NCI-H446 treated with DMSO at 0.1 percent for 48 hours (cell line): ENCODE data around the gene REN.
A peak's percentile ranks its signal among the peaks of the same experiment; 100 is the strongest.

Experiments
- DNase-seq: peaks from one replicate; lab custom pipeline; 2025; lab: John Stamatoyannopoulos, UW

REN gene

DNA sequence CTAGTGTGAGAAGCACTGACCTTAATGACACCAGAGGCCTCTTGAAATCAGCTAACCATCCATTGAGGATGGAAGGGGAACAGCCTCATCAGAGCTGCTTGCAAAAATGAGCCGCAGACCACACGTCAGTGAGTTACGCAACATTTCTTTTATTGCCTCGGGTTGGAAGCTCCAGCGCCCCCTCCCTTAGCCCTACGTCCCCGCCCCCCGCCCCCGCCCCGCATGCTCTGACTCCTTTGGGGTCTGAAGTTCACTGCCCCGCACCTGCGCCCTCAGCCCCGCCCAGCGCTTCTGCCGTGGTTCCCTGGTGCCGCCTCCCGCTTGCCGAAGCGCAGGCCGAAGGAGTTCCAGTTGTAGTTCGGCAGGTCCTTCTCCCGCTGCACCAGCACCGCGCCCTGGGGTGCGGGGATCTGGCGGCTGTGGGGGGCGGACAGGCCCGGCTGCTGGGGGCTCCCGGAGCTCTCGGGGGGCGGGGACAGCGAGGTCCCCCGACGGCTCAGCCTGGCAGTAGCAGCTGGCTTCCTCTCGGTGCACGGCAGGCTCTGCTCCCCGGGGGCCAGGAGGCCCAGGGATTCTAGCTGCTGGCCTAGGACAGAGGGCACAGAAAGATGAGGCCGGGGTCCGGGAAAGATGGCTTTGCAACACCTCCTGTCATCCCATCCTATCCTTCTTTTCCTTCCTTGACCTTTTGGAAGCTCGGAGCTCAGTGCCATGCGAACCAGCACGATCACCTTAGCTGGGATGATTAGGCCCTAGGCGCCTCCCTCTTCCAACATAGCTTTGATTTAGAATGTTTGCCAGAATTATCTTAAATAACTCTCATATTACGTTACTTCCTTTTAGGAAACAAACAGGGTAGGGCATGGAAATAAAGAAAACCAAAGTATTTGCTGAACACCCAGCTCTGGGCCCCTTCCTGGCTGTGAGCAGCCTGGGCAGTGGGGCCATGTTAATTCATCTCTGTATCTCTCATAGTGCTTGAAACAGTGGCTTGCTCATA lies 24.4 kb upstream of the REN start:
- no peak for DNase-seq

DNA sequence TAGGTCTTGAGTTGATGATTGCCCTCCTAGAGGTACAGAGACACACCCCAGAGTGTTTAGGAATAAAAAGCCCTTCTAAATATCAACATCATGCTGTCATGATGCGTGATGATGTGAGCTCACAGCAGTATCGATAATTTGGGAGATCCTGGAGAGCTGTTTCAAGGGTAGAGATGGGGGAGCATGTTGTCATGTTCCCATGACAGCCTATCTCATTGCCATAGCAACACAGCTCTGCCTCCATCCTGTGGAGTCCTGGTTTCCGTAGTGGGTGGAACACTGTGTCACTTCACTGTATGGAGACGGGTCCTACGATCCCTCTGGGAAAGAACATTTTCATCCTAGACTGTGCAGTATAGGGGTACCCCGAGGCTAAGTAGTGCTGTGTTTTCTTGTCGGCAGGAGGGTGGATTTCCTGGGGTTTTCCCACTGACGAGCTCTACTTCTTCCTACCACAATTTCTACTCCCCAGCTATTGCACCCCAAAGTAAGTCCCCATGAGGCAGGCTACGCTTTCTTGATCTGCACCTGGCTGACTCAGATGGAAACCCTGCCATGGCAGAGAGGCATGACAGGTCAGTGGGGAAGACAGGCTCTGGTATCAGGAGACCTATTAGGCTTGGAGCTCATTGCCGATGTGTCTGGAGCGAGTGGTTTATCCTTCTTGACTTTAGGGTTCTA lies 23.0 kb upstream of the REN start:
- no peak for DNase-seq

DNA sequence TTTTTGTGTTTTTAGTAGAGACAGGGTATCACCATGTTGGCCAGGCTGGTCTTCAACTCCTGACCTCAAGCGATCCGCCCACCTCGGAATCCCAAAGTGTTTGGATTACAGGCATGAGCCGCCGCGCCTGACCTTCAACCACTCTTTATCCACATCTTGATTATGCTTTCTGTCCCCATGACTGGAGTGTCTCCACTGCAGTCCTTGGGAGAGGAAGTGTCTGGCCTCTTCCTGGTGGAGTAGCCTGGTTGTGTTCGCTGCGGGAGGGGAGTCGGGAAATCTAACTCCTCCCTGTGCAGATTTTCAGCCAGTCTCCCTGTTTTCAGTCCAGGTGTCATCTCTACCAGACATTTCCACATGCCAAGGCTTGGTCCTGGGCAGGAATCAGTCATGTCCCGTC lies 20.5 kb upstream of the REN start:
- DNase-seq = no peak

DNA sequence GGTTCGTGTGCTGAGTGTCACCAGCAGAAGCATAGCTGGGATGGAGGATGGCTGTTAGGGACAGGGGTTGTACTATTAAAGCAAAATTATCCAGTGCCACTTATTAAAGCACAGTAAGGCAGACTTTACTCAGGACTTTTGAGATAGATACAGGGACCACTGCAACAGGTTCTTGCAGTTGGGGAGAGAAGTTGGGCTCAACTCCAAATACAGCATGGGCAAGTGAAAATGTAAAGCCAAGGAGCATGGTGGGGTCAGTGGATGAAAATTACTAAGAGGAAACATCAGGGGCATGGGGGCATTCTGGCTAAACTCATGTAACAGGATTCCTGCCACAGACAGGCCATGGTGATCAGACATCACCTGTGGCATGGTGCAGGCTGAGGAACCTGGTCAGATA lies 15.0 kb upstream of the REN start:
- no peak for DNase-seq

DNA sequence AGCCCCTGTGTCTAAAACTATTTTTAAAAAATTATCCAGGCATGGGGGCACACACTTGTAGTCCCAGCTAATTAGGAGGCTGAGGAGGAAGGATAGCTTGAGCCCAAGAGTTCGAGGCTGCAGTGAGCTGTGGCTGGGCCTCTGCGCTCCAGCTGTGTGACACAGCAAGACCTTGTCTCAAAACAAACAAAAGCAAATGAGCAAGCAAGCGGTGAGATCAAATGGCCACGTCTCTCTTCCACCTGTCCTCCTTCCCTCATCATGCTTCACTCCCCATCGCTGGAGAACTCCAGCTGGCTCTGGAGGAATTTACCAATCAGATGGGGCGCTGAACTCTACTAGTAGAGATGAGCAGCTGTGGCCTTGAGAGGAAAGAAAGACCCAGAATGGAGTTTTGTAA lies 14.0 kb upstream of the REN start:
- no peak for DNase-seq

DNA sequence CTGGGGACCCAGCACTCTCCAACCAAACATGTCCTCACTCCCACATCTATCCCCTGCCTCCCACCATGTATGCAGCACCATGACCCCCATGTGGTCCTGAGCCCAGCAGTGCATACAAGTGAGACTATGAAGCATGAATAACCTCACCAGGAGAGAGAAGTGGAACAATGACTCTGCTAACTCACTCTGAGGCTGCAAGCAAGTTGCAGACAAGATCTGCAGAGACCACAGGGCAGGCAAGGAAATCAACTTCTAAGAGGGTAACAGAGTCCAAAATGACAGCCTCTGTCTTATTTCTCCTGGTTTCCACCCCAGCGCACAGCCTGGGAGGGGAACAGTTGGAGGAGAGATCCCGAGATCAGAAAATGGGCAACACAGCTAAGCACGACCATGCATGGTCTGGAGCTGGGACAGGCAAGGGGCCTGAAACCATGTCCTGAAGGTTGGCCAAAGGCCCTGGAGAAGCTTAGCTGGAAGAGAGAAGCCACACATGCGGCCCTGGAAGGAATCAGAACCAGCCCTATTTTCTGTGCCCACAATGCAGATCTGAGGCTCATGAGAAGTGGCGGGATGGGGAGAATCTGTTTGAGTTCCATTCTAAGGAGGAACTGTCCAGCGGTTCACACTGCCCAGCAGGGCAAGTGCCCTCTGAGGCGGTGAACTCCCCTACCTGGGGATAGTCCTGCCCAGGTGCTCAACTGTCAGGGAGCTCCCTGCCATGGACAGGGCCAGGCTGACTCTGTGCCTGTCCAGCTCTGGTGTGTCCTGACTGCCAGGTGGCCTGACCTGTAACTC lies 12.5 kb upstream of the REN start:
- no peak for DNase-seq

DNA sequence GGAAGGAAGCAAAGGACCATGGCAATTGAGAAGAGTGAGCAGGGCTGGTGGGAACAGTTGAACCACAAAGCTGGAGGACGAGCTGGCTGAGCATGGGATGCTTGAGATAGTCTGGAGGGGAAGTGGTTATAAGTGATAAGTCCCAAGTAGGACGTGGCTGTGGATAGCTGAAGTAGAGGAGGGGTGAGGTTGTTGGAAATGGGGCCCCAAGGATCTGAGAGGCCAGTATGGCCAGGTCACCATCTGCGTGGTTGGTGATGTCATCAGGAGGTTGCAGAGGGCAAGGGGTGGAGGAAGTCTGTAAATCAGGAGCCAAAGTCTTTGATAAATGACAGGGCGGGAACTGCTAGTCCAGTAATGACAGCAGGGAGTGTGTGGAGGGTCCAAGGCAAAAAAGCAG lies 11.0 kb upstream of the REN start:
- DNase-seq = no peak

DNA sequence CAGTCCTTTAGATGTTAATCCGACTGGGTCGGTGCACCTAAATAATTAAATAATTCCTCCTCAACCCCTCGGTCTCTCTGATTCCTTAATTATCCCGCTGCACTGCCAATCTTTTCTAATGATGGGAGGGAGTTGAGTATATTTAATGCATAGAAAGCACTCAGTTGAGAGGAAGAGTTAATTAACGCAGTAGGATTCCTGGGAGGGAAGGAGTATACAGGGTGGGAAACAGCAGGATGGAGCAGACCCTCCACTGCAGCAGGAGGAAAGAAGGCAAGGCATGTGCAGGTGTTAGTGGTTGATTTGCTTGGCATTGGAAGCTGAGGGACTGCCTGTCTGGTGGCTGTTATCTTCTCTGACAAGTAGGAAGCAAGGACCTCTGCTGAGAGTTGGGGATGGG lies 9.9 kb upstream of the REN start:
- DNase-seq = no peak

DNA sequence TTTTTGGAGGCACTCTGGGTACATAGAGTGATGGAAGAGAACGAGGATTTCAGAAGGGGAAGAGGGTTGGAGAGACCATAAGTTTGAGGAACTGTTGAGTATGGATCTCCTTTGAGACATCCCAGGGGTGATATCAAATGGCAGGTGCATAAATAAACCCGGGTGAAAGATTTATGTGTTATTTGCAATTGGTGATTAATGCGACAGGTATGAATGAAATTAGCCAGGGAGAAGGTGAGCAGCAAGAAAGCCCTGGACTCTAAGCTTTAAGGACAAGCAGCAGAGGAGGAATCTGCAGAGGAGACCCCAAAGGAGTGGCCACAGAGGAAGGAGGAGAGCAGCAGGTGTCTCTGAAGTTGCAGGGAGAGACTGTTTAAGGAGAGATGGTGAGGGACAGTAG lies 8.8 kb upstream of the REN start:
- no peak for DNase-seq

DNA sequence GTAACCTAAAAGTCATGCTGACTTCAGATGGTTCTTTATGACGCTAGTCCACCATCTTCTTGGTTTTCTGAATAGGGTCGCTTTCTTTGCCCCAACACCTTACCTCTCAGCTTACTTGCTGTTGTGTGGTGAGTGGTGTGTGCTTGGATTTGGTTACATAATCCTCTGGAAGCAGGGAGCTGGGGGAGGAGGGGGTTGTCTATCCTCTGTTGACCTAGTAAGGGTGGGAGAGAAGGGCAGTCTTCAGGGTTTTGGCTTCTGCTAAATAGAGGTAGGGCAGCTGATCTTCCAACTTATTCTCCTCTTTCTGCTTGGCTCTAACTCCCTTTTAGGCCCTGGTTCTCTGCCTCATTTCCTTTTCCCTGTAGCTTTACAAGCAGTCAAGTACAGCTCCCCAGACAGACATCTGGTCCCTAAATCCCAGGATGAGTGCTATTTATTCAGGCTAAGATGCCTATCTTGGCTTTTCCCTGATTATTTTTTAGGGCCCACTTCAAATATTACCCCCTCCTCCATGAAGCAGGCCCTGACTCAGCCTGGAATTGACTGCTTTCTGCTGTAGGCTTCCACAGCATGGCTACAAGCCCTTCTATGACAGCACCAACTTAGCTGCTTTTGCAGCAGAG lies 6.4 kb upstream of the REN start:
- no peak for DNase-seq

DNA sequence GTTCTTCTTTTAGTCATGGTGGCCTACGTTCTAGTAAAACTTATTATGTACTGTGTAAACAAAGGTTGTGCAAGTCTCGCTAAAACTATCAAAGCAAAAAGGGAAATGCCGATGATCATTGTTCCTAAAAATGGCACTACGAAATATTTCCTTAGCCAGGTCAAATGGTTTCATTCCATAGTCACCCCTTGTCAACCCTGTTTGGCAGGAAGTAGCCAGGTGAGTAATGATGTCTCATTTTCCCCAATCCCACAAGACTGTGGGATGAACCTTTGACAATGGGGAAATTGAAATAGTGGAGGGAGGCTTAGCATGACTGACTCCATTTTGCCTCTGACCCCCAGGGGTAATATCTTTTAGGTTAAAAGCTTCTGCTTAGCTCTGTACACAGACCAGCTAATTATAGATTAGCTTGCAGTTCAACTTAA lies 5.6 kb upstream of the REN start:
- DNase-seq = no peak

DNA sequence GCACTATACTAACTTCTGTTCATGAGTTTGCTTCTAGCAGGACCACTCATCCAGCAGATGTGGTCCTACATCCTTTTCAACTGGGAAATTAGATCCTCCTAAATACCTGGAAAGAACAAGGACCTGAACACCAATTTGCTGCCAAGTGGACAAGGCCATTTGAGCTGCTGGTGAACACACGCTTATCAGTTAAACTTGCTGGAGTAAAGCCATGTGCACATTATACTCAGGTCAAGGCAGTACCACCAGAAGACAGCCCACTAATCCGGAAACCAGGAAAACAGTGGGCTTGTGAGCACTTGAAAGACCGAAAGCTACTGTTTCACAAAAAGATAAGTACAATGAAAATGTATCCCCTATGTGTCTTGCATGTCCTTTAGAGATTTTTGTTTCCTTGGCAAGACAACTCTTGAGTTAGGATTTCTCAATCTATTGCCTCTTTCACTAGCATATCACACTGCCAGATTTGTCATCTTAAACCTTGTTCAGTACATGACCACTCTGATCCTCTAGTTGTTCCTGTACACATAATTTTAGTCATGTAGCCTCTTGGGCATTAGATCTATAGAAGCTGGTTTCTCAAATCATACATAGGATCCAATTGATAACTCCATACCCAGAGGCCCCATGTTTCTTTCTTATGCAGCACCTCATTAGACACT lies 4.5 kb upstream of the REN start:
- no peak for DNase-seq

DNA sequence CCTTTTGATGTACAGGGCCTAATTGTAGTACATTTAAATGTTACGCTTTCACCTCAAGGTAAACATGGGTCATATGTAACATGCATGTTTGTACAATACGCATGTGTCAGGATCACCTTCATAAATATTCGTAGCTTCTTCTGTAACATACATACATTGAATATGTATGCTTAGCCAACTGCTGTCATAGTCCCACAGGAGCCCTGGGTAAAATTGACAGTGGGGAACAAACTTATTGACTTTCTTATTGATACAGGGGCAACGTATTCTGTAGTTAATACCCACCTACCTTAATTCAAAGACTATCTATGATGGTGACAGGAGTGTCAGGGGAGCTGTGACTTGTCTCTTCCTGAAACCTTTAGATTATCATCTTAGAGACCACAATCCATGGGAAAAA lies 3.7 kb upstream of the REN start:
- DNase-seq = no peak

DNA sequence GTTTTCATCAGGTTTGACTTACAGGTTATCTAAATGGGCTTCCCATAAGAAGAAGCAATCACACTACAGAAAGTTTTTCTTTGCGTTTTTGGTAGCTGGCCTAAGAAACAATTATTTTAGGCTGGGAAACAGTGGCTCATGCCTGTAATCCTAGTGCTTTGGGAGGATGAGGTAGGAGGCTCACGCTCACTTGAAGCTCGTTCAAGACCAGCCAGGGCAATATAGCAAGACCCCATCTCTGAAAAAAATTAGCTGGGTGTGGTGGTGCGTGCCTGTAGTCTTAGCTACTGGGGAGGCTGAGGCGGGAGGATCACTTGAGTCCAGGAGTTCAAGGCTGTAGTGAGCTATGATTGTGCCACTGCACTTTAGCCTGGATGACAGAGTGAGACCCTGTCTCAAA lies 1.6 kb upstream of the REN start:
- DNase-seq = no peak

DNA sequence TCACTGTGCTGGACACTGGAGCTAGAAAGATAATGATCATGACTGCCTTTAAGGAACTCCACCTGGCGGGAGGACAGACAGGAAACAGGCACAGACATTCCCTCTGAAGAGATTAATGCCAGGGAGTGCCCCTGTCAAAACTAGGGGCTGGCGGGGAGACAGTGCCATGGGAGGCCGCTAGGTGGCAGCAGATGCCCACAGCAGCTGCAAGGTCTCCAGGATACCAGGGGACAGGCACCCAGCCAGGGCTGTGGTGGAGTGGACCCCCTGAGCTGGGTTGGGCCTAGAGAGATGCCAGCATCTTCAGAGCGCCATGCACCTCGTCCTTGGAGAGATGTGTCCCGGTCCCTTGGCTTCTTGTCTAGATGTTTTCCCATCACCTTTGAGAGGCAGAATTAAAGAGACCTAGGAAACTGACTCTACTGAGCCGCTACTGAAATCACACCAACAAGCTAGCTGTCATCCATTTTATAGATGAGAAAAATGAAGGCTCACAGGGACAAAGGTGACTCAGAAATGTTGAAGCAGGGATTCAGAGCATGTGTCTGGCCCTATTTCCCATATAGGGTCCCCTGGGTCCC lies 3.6 kb downstream of the REN start:
- DNase-seq = peak; percentile 51

DNA sequence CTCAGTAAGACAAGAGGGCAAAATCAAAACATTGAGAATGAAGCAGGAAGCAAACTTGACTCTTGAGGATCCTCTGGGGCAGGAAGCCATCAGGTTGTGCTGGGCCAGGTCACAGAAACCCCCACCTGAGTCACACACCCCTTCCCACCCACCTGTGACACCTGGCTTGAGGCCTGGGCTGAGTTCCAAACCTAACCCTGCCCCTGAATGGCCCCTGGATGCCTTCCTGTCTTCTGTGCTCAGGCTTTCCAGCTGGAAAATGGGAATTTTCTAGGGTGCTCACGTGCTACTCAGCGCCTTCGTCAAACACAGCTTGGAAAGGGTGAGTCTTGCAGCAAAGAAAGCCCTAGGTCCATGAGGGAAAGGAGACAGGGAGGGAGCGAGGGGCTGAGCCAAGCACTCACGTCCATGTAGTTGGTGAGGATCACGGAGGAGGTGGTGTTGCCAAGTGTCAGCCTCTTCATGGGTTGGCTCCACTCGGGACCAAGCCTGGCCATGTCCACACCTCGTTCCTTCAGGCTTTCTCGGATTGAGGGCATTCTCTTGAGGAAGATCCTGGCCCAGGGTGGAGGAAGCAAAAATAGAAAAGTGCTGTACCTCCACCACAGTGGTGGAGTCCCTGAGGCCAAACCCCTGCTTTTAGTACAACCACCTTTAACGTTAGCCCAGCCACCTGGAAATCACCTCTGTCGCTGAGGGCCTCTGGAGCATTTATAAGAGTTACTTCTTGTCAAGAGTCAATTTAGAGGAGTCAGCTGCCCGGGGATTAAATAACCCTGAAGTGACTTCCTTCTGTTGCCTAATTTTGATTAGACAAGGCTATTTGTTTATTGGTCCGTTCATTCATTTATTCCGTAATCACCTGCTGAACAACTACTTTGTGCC lies 4.3 kb downstream of the REN start:
- DNase-seq = no peak

DNA sequence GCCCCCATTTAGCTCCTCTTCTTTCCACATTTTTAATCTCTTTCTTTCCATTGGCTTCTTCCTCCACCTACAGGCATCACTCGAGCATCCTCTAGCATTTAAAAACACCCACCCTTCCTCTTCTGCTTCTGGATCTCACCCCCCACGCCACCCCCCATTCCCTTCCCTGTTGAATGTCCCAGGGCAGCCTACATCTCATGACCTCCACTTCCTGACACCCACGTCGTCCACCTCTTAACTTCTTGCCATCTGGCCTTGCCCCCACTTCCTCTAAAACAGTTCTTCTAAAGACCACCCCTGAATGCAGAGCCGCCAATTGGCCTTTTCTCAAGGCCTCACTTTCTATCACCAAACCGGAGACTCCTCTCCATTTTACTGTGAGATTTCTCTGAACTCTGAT lies 8.2 kb downstream of the REN start:
- no peak for DNase-seq

DNA sequence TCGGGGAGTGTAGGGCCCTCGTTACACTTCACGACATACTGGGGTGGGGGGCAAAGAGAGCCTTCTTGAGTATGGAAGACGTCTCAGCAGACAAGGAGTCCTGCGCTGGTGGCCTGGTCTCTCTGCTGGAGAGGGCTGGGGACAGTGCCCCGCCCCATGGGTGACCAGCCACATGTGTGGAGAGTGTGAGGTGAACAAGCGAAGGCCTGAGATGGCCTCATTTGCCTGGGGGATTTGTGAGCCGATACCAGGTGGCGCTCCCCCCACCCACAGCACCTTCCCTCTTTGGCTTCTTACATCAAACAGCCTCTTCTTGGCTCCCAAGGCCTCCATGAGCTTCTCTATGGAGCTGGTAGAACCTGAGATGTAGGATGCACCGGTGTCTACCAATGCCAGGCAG lies 10.3 kb downstream of the REN start:
- no peak for DNase-seq

DNA sequence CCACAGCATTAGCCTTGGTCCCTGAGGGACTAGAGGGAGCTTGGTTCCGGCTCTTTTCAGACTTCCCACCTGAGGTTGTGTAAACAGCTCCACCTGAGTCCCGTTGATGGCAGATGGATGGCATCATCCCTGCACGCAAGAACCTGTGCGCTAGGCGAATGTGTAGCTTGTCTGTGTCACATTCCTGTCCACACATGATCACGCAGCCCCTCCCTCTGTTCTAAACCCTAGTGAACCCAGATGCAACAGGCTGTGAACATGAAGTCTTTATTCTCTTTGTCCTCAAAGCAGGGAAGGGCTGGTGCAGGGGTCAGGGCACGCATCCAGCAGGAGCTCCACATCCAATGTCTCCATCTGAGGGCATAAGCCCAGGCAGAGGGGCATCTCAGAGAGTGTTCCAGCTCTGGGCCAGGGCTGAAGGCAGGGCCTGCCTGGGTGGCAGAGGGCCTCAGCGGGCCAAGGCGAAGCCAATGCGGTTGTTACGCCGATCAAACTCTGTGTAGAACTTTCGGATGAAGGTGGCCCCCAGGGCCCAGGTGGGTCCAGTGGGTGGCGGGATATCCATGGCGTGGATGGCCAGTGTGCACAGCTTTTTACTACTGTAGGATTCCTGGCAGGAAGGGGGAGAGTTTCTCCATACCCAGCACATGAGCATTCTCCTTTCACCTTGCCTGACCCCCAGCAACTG lies 11.4 kb downstream of the REN start:
- DNase-seq = no peak

DNA sequence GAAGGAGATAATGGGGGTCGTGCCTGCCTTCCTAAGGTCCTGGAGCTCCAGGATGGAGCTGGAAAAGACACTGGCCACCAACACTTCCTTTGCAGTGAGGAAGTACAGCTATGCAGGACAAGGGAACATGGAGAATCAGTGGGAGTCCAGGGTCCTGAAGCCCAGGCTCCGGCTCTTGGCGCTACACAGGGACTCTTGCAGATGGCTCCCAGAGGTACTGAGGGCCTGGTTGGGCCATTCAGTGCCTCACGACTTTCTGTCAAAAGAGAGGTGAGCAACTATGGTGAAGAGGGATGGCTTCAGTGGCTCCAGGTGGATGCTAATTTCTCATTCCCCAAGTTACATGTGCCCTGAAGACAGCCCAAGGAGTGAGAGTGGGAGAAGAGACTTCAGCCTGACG lies 12.5 kb downstream of the REN start:
- no peak for DNase-seq
